Mesenteric fat pad (tissue), 1 donor: ENCODE measurements around the gene SCUBE3. TPM values are rescaled to one million over a fixed set of nuclear protein-coding genes. Genes with fewer than 3 reads are reported as not detected.

Source experiments
- DNase-seq: peaks from one replicate; pipeline ENCODE4 v3.0.0-alpha.2; 2020; ENCODE audit warnings: low spot score
- total RNA-seq: library from RNA; stranded (reverse); fragmentation: NEBNext Ultra II Directional; extraction: Animal tissue kit (Norgen Biotek cat#: 25700); gene quantifications from one replicate; pipeline ENCODE4 v1.2.1, GENCODE V29; 2021
- donor health status: DM: yes; HTN: yes; CAD: no.

Gene SCUBE3
- total RNA-seq, 1 donor from 2014 or later: 0.22 TPM

DNA sequence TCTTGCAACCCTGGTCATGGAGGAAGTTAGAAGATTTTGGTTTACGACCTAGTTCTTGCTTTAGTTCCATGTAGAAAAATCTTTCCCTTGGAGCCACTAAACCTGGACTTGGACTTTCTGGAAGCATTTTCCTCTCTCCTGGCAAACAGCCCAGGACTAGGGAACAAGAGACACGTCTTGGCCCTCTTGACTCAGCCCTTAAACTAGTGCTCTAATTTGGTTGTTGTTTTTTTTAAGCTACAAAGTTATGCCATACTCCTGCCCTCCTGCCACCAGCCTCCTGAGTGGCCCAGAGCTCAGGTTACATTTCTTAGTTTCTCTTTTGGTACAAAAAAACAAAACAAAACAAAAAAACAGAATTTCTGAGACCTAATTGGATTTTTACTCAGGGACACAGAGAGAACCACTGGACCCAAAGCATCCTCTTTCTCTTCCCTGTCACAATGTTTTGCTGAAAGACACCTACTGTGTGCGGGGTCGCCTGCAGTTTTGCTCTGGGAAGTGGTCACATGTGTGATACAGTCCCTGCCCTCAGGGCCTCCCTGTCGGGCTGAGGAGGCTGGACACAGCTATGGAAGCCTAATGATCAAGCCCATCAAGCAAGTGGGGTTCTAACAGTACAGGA lies 32.3 kb upstream of the SCUBE3 start:
- no peak for DNase-seq

DNA sequence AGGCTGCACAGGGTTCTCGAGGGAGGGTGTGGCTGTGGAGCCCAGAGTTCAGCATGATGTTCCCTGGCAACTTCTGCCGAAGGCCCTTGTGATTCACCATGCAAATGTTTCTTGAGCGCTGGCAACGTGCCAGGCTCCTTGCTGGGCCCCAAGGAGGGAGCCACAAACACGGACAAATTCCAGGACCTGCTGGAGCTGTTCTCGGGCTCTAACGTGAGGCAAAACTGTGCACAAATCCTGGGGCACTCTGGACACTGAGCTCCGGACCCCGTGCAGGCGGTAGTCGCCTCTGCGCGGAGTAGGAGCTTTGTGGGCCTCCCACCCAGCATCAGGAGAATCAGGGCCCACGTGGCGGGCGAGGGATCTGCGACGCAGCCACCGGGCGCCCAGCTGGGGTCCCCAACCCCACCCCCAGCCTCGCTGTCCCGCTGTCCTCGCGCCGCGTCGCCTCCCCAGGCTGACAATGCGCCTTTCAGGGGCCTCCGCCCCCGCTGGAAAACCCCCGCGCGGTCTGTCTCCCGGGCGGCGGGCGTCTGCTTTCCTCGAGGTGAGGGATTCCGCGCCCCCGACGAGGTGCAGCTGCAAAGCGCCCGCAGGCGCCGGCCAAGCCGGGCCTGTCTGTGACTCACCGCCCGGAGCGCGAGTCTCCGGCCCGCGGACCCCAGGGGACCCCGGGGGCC lies 31.7 kb upstream of the SCUBE3 start:
- DNase-seq: no peak

DNA sequence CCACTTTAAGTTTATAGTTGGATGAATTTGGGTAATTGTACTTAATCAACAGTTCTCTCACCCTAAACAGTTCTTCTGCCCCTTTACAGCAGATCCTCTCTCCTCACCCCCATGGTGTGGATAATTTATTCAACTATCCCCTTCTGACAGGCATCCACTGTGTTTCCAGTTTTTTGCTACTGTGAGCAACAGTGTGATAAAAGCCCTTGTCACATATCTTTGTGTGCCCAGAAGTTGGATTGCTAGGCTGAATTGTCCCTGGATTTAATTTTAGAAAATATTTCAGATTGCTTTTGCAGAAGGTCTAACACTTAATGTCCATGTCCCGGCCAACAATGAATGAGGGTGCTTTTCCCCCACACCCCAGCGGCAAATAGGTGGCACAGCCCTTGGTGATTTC lies 30.5 kb upstream of the SCUBE3 start:
- no peak for DNase-seq

DNA sequence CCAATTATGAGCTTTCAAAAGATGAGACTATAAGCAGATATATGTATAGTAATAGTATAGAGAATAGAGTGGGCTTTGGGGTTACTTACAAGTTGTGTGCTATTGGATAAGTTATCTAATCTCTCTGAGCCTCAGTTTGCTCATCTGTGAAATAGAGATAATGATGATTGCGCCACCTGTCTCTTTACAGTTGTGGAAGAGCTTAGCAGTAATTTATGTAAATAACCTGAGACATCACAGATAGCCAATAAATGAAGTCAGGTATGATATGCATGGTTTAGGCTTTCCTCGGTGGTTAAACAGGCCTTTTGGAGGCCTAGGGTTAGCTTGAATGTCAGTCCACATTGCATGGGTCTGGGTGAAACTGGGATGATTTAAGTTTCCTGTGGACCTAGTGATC lies 29.8 kb upstream of the SCUBE3 start:
- no peak for DNase-seq

DNA sequence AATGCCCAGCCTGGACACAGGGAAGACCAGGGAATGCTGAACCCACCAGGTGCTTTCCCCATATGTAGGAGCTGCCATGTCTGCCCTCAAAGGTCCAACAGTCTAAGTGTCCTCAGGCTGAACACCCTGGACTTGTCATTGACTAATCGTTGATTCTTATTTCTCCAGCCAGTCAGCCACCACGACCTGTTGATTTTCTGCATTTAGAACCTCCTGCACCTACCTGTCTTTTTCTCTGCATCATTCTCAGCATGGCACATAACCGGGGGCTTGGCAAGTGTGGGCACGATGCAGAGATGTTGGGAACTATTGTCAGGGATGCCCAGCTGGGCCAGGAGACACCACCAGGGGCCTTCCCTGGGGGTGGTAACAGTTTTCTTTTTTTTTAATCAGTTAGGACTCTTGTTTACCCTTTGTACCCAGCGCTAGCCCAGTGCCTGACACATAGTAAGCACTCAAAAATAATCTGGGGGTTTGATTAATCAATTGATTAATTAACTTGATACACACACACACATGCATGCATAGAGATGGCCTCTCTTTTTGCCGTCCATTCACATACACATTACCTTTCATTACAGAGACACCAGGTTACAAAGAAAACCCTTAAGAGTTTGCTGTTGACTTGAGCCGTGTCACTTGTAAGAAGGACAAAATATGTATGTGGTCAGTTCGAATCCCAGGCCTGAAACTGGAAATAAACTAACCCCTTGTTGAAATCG lies 29.0 kb upstream of the SCUBE3 start:
- DNase-seq: no peak

DNA sequence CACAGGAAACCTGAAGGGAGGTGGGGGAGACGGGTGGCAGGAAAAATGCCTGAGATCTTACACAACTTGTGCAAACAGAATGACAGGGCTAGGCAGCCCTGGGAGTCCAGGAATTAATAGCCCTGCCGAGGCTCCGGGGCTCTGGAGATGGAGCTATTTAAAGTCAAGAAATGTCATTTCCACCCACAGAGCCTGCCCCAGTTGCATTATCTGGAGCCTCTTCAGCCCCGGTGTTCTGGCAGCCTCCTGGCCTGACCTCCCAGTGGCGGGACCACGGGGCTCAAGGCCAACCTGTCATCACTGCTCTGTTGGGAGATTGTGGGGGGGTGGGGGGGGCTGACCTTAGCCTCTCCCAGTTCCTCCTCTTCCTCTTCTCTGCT lies 28.5 kb upstream of the SCUBE3 start:
- DNase-seq: no peak

DNA sequence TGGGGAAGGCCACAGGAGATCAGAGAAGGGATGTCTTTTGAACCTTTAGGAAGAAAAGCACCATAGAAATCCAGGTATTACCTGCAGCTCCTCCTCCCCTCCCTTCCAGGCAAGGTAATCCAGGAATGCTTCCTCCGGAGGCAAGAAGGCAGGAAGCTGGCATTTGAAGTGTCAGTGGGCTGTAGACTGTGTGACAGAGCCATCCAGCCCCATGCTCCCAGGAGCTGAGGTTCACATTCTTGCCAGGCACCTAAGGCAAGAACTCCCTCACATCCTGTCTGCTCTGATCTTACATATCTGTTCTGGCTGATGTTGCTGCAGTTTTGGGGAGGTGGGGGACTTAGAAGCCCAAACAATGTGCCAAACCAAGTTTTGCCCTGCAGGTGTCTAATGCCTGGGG lies 27.8 kb upstream of the SCUBE3 start:
- no peak for DNase-seq

DNA sequence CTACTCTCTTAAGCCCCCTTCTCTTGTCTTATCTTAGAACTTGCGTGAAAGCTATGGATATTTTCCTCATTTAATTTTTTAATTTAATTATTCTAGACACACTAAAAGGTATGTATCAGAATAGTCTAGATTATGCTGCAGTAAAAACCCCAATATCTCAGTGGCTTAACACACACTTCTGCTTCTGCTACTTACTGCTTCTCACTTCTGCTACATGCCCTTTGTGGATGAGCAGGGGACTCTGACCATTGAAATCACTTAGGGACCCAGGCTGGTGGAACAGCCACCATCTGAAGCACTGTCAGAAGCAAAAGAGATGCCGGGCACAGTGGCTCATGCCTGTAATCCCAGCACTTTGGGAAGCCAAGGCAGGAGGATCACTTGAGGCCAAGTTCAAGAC lies 27.2 kb upstream of the SCUBE3 start:
- DNase-seq: no peak

DNA sequence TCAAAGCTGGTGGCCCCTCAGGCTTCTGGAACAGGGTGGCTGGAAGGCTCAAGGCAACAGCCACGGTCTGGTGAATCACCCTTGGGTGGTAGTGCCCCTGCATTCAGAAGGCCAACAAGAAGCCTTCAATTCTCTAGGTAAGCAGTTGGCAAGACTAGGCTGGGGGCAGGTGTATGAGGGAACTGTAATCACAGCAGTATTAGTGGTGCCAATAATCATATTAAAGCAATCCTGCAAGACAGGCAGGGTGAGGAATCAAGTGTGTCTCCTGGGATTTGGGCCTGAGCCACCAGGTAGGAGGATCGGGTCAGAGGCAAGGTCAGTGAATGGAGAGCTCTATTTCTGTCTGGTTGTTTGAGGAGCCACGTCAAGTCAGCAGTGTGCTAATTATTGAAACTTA lies 24.9 kb upstream of the SCUBE3 start:
- peak; percentile 47 for DNase-seq

DNA sequence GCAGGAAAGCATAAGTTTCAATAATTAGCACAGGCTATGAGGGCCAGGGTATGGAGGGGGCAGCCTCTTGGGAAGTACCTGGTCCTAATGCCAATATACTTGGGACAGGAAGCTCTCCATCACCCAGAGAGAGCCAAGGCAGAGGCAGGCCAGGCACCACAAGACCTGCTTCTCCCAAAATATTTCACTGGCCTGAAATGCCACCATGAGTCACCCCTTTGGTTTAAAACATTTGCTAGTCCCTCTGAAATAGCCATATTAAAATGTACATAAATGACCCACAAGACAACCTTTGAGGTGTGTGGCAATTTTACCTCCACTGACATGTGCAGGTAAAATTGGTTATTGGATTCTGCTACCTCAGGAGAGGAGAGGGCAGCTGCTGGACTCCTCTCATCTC lies 23.4 kb upstream of the SCUBE3 start:
- no peak for DNase-seq

DNA sequence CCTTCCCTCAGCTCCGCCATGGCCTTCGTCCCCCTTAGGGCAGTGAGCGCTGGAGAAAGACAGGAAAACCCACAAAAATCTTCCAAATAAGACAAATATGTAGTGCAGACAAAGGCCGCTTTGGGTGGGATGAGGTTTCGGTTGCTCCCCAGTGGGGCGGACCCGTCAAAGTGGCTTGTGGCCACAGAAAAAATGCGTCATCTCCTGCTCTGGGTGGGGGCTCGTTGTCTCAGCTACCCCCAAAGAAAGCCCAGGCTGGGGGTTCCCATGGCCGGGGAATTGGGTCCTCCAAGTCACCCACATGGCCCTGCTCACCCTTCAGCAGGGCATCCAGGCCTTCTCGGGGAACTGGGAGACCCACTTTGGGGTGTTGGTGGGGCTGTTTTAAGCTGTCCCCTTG lies 21.9 kb upstream of the SCUBE3 start:
- DNase-seq: no peak

DNA sequence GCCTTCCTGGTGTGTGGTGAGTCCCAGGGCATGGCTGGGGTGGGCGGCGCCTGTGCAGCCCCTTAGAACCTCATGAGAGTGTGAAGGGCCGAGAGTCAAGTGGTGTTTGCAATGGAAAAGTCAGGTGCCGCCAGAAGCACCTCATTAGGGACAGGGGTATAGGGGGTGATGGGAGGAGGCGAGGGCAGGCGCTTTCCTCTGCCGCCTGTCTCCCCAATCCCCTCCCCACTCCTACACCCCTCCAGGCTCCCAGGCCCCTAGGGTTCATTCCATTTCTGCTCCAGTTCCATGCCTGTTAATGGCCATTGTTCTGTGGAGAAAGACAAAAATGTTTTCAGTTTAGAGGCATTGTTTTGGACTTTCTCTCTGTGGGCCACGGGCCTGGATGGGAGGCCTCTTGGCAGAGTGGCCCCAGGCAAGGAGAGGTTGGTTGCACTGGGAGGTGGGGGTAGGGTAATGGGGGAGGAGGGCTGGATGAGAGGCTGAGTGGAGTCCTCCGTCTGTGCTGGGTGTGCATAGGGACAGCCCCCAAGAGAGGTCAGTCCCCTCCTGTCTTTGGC lies 21.4 kb upstream of the SCUBE3 start:
- no peak for DNase-seq

DNA sequence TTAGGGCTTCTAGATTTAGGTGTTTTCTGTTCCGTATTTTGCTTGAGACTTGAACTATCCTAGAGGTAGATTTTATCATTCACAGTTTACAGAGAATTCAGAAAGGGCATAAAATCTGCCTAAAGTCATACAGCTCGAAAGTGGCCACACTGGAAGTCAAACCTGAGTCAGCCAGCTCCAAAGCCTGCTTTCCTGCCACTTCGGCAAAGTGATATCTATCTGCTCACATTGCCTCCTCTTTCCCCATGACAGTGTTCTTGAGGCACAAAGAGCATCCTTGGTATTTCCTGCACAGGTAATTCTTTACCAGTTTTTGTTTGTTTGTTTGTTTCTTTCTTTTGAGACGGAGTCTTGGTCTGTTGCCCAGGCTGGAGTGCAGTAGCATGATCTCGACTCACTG lies 19.4 kb upstream of the SCUBE3 start:
- DNase-seq: no peak

DNA sequence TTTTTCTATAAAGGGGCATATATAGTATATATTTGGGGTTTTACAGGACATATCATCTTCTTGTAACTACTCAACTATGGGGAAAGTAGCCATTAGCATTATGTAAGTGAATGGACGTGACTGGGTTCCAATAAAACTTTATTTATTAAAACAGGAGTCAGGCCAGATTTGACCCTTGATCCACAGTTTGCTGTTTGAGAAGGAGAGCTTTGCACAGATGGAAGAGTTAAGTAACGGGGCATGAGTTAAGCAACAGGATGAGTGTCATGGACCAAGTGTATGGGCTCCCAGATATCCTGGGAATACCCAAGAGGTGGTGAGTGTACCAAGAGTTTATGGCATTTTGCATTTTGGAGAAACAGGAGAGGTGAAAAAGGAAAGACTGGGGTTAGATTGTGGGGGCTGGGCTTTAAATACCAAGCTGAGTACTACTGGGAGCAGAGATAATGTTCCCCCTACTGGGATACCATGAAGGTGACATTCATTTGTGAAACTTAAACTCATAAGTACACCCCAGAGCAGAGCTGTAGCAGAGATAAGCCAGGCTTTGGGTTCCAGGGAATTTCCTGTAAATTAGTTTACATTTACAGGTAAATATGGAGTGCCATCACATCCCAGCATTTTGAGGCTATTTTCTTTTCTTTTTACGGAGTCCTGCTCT lies 18.5 kb upstream of the SCUBE3 start:
- no peak for DNase-seq

DNA sequence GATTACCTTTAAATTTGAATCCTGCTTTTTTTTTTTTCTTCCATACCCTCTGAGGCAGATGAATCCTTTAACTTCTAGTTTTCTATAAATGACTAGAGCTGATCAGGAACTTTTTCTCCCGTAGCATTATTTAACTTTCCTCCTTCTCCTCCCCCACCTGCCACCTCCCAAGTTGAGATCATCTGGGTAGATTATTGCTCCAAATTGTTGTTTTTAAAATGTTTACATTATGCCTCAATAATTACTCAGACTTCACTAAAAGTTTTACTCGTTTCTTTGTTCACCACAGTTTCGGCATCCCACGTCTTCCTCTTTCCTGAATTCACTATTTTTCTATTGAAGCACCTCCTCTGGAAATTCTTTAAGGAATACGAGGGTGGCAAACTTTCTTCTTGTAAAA lies 16.6 kb upstream of the SCUBE3 start:
- no peak for DNase-seq

DNA sequence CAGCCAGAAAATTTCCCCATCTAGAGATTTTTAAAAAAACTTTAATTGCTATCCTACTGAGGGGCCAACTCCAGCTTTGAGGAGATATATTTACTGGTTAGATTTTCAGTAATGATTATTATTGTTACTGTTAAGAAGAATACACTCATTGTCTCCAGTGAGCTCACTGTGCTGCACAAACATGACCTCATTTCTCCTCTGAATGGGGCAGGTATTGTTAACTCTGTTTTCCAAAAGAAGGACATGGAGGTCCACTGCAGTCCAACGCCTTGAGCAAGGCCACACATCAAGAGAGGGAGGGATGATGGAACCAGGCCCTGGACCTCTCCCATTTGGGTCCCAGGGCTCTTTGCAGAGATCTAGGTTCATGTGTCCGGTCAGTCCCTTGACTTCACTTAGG lies 13.9 kb upstream of the SCUBE3 start:
- DNase-seq: no peak

DNA sequence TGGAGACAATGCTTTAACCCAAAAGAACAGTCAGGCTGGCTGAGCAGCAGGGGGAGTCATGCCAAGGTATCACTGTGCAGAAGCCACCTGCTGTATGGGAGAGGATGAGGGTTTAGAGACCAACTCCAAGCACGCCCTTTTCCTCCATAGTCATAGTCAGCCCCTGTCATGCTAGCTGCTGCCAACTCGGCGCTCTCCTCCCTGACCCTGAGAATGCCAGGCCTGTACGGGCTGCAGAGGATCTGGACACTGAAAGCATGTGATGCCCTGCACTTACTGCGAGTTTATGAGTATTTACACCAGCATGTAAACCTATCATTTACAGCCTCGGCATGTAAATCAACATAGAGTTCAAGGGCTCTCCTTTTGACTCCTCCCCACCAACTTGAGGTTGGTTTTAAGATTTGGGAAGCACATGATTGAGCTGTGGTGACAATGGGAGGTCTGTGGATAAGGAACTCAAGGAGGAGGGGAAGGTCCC lies 11.7 kb upstream of the SCUBE3 start:
- DNase-seq: no peak

DNA sequence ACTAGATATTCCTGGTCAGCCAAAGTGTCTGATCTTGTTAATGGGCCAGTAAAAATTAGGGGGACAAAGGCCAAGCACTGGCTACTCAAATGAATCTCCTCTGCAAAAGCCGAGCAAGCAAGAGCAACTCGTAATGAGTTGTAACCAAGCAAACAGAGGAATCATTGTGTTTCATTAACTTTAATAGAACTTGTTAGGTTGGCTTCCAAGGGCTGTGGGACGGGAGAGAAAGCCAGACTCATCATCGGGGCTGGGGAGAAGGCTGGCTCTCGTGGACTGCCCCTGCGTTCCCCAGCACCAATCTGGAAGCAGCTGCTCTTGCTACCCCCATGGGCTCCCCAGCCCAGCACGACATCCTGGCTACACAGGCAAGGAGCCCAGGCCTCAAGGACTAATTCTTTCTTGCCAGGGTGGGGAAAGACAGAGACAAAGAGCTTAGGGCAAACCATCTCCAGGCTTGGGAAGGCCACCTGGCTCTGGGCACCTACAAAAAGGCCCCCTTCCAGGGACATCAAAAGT lies 10.5 kb upstream of the SCUBE3 start:
- no peak for DNase-seq

DNA sequence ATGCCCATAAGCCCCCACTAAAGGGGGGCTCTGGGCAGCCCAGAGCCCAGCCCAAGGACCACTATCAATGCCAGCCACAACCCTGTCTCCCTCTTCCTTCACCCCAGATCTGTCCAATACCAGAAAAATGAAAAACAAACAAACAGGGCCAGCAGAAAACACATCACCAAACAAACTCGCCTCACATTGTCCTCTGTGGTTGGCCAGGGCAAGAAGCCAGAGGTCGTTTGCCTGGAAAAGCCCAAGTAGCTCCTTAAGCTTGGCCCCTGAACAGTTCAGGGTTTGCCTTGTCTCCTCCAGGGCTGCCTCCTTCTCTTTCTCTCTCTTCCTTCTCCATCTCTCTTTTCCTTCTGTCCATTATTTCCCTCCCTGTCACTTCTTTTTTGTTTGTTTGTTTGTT lies 10.1 kb upstream of the SCUBE3 start:
- DNase-seq: no peak

DNA sequence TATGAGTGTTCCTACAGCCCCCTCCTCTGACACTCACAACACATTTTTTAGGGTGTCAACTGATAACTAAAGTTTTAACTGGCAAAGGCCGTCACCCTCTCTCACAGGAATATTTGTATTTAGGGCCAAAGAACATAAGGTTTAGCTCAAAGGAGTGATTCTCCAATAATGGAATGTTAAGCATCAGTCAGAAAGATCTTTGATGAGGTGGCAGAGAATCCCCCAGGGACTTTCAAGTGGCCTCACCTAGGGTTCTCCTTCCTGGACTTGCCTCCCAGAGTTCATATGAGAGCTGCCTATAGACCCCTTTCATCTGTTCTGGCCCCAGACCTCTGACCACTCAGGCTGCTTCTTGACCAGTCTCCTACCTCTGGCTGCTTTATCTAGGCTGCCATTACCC lies 7.4 kb upstream of the SCUBE3 start:
- DNase-seq: no peak

DNA sequence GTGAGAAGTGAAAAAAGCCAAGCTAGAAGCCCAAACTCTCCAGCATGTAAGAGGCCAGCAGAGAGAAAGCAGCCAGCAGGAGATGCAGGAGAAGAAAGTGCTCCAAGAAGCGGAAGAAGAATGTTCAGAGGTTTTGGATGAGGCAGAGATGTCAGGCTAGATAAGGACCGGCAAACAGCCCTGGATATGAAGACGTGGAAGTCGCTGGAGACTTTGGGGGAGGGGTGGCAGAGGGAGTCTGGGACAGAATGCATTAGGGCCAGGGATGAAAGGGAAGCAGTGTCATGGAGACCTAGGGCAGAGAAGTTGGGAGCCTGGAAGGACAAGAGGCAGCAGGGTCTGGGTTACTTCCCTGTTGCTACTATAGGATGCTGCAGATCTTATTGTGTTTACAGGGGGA lies 5.3 kb upstream of the SCUBE3 start:
- DNase-seq: no peak

DNA sequence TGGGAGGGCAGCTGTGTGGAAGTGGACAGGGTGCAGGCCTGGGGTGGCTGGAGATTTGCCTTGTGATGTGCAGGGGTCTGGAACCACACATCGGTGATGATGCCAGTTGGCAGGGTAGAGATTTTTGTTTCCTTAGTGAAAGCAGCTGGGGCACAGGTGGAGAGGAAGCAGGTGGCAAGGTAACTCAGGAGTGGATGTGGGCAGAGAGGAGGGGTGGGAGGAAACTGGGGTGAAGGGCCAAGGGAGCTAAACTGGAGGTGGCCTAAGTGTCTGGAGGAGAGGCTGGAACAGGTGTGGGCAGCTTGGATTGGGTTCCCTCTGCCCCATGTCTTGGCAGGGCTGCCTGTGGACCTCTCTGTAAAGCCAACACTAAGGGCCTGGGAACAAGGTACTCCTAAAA lies 4.7 kb upstream of the SCUBE3 start:
- DNase-seq: no peak
